ENCODE data around the gene TBX1. TPM values are rescaled to one million over a fixed set of nuclear protein-coding genes. Genes with fewer than 3 reads are reported as not detected.

Gene TBX1
- total RNA-seq, 1 donor from 2014 or later: 0.56 TPM

DNA sequence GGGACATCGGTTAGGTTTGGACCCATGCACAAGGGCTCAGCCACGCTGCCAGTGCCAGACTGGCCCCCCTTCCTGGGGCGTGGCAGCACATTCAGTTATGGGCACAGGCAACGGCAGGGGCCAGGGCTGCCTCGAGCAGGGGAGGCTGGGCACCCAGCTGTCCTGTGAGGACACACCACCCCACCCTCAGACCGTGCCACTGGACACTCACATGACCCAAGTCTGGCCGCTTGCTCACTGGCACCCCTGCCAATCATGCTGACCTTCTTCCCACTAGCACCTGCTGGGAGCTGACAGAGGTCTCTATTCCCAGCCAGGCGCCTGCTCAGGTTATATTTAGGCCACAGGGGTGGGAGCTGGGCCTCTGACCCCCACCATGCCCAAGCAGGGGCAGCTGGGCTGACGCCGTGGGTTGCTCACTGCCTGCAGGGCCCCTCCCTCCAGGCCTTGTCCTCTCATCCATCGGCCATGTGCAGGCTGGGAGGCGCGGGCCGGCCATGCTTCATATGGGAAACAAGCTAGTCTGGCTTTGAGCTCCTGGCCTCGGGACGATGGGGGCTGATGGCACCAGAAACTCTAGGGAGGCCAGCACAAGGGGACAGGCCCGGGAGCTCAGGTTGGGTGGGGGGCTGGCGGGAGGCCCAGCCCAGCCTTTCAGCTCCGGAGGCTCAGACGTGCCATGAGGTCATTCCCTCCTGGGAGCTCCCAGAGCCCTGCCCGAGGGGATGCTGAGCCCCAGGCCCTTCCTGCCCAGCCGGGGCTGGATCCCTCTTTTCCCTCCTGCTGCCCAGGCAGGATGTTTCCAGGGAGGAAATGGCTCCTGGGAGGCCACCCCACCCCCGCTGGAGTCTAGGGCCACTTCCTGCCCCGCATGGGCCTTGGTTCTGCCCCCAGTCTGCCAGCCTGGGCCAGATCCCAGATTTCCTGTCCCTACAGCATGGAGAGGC, 15.2 kb upstream of the TBX1 start:
- Mint-ChIP-seq H3K36me3 (ENCODE audit: low read depth, unreplicated experiment) (peaks cover 3% of the 10 kb centered on the region), H3K27me3 (ENCODE audit: unreplicated experiment) (peaks cover 10% of the 10 kb centered on the region), H3K9me3 (ENCODE audit: unreplicated experiment) (no peaks in the 10 kb centered on the region), H3K27ac (ENCODE audit: unreplicated experiment) (no peak overlapping the region), H3K4me3 (ENCODE audit: unreplicated experiment) (no peak overlapping the region), H3K4me1 (ENCODE audit: unreplicated experiment) (peaks cover 17% of the 10 kb centered on the region)
- DNase-seq (ENCODE audit: low spot score): no peak
- TF ChIP-seq, protein P1, sequence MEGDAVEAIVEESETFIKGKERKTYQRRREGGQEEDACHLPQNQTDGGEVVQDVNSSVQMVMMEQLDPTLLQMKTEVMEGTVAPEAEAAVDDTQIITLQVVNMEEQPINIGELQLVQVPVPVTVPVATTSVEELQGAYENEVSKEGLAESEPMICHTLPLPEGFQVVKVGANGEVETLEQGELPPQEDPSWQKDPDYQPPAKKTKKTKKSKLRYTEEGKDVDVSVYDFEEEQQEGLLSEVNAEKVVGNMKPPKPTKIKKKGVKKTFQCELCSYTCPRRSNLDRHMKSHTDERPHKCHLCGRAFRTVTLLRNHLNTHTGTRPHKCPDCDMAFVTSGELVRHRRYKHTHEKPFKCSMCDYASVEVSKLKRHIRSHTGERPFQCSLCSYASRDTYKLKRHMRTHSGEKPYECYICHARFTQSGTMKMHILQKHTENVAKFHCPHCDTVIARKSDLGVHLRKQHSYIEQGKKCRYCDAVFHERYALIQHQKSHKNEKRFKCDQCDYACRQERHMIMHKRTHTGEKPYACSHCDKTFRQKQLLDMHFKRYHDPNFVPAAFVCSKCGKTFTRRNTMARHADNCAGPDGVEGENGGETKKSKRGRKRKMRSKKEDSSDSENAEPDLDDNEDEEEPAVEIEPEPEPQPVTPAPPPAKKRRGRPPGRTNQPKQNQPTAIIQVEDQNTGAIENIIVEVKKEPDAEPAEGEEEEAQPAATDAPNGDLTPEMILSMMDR (IDR thresholded peaks at IDR 0.05; ENCODE audit: unreplicated experiment): no peak

DNA sequence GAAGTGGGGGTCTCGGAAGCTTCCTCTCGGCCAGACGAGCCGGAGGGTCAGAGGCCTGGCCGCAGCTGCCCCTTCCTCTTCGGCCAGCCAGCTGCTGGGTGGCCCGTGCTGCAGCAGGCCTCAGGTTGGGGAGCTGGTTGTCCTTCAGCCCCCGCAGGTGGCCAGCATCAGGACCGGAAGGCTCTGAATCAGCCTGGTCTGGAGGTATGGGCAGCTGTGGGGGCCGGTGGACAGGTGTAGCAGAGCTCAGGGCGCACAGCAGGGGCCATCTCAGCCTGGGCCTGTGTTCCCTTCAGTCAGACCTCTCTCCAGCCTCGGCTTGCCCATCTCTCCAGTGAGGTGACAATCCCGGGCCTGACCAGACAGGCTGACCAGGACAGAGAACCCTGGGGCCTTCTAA, 13.9 kb upstream of the TBX1 start:
- Mint-ChIP-seq H3K36me3 (ENCODE audit: low read depth, unreplicated experiment) (peaks cover 3% of the 10 kb centered on the region), H3K4me3 (ENCODE audit: unreplicated experiment) (no peak overlapping the region), H3K27ac (ENCODE audit: unreplicated experiment) (no peak overlapping the region), H3K27me3 (ENCODE audit: unreplicated experiment) (peaks cover 10% of the 10 kb centered on the region), H3K4me1 (ENCODE audit: unreplicated experiment) (peaks cover 17% of the 10 kb centered on the region), H3K9me3 (ENCODE audit: unreplicated experiment) (no peaks in the 10 kb centered on the region)
- no peak for DNase-seq (ENCODE audit: low spot score)
- TF ChIP-seq, protein P1 (IDR thresholded peaks at IDR 0.05; ENCODE audit: unreplicated experiment): no peak

DNA sequence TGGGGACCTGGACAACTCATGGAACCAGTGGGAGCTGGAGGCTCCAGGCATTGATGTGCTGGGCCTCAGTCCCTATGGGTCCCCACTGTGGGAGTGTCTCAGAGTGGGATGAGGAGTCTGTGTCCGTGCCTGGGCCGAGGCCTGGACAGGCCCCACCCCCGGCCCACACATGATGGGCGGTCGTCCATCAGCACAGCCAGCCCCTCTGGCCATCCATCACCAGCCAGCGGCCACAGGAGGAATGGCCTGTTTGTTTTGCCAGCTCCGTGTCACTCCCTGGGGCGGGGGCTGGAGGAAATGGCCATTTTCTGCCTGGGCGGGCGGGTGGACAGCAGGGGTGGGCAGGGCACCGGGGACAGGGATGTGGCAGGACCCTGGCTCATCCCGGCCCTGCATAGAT, 13.0 kb upstream of the TBX1 start:
- H3K36me3 Mint-ChIP-seq (ENCODE audit: low read depth, unreplicated experiment): peaks cover 3% of the 10 kb centered on the region
- TF ChIP-seq, protein P1 (IDR thresholded peaks at IDR 0.05; ENCODE audit: unreplicated experiment): no peak
- H3K4me1 Mint-ChIP-seq (ENCODE audit: unreplicated experiment): peaks cover 17% of the 10 kb centered on the region
- H3K9me3 Mint-ChIP-seq (ENCODE audit: unreplicated experiment): no peaks in the 10 kb centered on the region
- H3K27me3 Mint-ChIP-seq (ENCODE audit: unreplicated experiment): peaks cover 7% of the 10 kb centered on the region
- H3K27ac Mint-ChIP-seq (ENCODE audit: unreplicated experiment): no peak overlapping the region
- no peak for DNase-seq (ENCODE audit: low spot score)
- H3K4me3 Mint-ChIP-seq (ENCODE audit: unreplicated experiment): no peak overlapping the region

DNA sequence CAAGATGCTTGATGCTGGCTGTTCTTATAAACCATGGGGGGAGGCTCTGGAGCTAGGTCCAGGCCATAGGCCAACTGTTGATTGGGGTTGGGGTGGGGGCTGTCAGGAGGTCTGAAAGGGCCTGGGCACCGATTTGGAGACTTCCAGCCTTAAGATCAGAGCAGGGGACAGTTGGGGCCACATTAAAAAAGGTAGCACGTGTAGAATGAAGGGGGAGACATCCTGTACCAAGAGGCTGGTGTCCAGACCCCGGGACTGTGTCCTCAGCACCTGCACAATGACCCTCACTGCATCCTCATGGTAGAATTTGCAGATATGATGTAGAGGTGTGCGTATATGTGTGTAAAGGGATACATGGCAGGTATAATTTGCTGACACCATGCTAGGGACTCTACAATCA, 12.4 kb upstream of the TBX1 start:
- H3K36me3 Mint-ChIP-seq (ENCODE audit: low read depth, unreplicated experiment): peaks cover 3% of the 10 kb centered on the region
- H3K4me3 Mint-ChIP-seq (ENCODE audit: unreplicated experiment): no peak overlapping the region
- H3K4me1 Mint-ChIP-seq (ENCODE audit: unreplicated experiment): peaks cover 17% of the 10 kb centered on the region
- peaks cover 12% of the 10 kb centered on the region for H3K27me3 Mint-ChIP-seq (ENCODE audit: unreplicated experiment)
- H3K9me3 Mint-ChIP-seq (ENCODE audit: unreplicated experiment): no peaks in the 10 kb centered on the region
- H3K27ac Mint-ChIP-seq (ENCODE audit: unreplicated experiment): no peak overlapping the region
- DNase-seq (ENCODE audit: low spot score): no peak
- TF ChIP-seq, protein P1 (IDR thresholded peaks at IDR 0.05; ENCODE audit: unreplicated experiment): no peak

DNA sequence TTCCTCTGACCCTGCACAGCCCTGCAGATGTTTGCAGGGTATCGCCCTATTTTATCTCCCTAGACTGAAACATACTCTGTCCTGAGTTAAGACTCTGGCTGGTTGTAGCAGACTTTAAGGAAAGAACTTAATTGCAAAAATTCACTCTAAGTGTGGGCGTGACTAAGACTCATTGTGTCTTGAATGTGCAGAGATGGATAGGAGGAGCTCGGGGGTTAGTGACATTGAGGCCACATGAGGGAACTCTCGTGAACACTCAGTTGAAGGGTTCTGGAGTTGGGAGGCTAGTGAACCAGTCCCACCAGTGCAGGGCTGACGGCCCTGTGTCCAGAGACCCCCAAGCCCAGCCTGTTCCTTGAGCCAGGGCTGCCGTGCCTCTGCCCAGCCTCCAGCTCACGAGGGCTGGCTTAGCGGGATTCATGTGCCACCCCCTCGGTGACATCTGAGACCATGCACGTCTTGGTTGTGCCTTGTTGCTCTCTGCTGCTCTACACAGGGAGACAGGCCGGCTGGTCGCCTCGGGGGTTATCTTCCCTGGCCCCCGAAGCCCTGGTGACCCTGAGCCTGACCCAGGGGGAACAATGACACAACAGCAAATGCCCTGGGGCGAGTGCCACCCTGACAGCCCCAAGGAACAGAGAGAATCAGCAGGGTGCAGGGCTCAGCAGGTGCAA, 11.4 kb upstream of the TBX1 start:
- Mint-ChIP-seq H3K4me1 (ENCODE audit: unreplicated experiment) (peaks cover 17% of the 10 kb centered on the region), H3K4me3 (ENCODE audit: unreplicated experiment) (no peak overlapping the region)

More for the DNA sequence above, 11.4 kb upstream of the TBX1 start:
- Mint-ChIP-seq H3K27me3 (ENCODE audit: unreplicated experiment) (peaks cover 13% of the 10 kb centered on the region), H3K9me3 (ENCODE audit: unreplicated experiment) (no peaks in the 10 kb centered on the region), H3K27ac (ENCODE audit: unreplicated experiment) (no peak overlapping the region), H3K36me3 (ENCODE audit: low read depth, unreplicated experiment) (peaks cover 3% of the 10 kb centered on the region)
- no peak for DNase-seq (ENCODE audit: low spot score)
- TF ChIP-seq, protein P1 (IDR thresholded peaks at IDR 0.05; ENCODE audit: unreplicated experiment): no peak

All from endothelial cell (in vitro differentiated cells).